OCI-LY7 (cell line): ENCODE measurements around the gene PSMD6. TPM values are rescaled to one million over a fixed set of nuclear protein-coding genes. Genes with fewer than 3 reads are reported as not detected.

ENCODE experiments used
- BruUV-seq: library from RNA; stranded (reverse); fragments of 400-500 nt; replicated peaks from 2 replicates; lab custom pipeline; 2021; lab: Mats Ljungman, UMichigan
- CTCF ChIA-PET: fragments of 300-600 bp; sonication (Branson Sonifier 250); formaldehyde crosslinking; loops from one replicate; lab custom pipeline; 2022; ENCODE audit warnings: antibody characterized with exemption; ENCODE audit not compliant: unreplicated experiment; lab: Charles Lee
- POLR2A ChIA-PET: fragments of 300-600 bp; sonication (Branson Sonifier 250); formaldehyde crosslinking; loops from one replicate; lab custom pipeline; 2022; ENCODE audit warnings: antibody characterized with exemption; lab: Charles Lee
- DNase-seq: peaks from one replicate; pipeline ENCODE4 v3.0.0-alpha.2; 2015; ENCODE audit warnings: low spot score
- H2AFZ ChIP-seq: fragments of 200-600 bp; sonication (generic), shearing (Covaris generic); 2 replicates; pipeline ENCODE4 v1.6.1; 2014; ENCODE audit warnings: mild to moderate bottlenecking, antibody characterized with exemption, low read length, moderate library complexity
- H3K27ac ChIP-seq: fragments of 200-600 bp; sonication (generic); 2 replicates; pipeline ENCODE4 v1.5.1; 2014; ENCODE audit warnings: mixed run types, low read depth, mild to moderate bottlenecking, moderate library complexity, low read length, inconsistent platforms; ENCODE audit not compliant: poor library complexity, severe bottlenecking
- H3K36me3 ChIP-seq: fragments of 200-600 bp; sonication (generic); 2 replicates; pipeline ENCODE4 v1.6.1; 2014; ENCODE audit warnings: mild to moderate bottlenecking, antibody characterized with exemption, low read length, moderate library complexity, mixed read lengths; ENCODE audit not compliant: insufficient read depth
- H3K4me1 ChIP-seq: fragments of 200-600 bp; sonication (generic); 2 replicates; pipeline ENCODE4 v1.5.1; 2014; ENCODE audit warnings: mild to moderate bottlenecking, low read length; ENCODE audit not compliant: insufficient read depth, poor library complexity, severe bottlenecking
- H3K4me2 ChIP-seq: fragments of 200-600 bp; sonication (generic); 2 replicates; pipeline ENCODE4 v1.6.1; 2014; ENCODE audit warnings: mild to moderate bottlenecking, low read length
- H3K4me3 ChIP-seq: fragments of 200-600 bp; sonication (generic); 2 replicates; pipeline ENCODE4 v1.5.1; 2014; ENCODE audit warnings: mild to moderate bottlenecking, low read depth, low read length; ENCODE audit not compliant: poor library complexity, severe bottlenecking
- H3K79me2 ChIP-seq: fragments of 200-600 bp; sonication (generic); 2 replicates; pipeline ENCODE4 v1.6.1; 2016; ENCODE audit warnings: low read depth, mild to moderate bottlenecking, low read length, moderate library complexity, mixed read lengths; ENCODE audit not compliant: insufficient read depth
- H3K9me2 ChIP-seq: fragments of 200-600 bp; sonication (generic); 2 replicates; pipeline ENCODE4 v1.6.1; 2016; ENCODE audit warnings: mild to moderate bottlenecking, low read length, mixed read lengths; ENCODE audit not compliant: insufficient read depth
- H3K9me3 ChIP-seq: fragments of 200-600 bp; sonication (generic); 2 replicates; pipeline ENCODE4 v1.6.1; 2014; ENCODE audit warnings: mild to moderate bottlenecking, mixed run types, low read length, mixed read lengths
- H4K20me1 ChIP-seq: fragments of 200-600 bp; sonication (generic); 2 replicates; pipeline ENCODE4 v1.6.1; 2014; ENCODE audit warnings: mild to moderate bottlenecking, antibody characterized with exemption, low read length, moderate library complexity, mixed read lengths; ENCODE audit not compliant: insufficient read depth
- CTCF ChIP-seq: fragments of 200-600 bp; sonication (generic); conservative IDR thresholded peaks from 2 replicates; pipeline ENCODE4 v1.5.1; 2014; ENCODE audit warnings: mild to moderate bottlenecking, antibody characterized with exemption, low read length, moderate library complexity, mixed read lengths
- EZH2phosphoT487 ChIP-seq: fragments of 200-600 bp; sonication (generic); IDR thresholded peaks from 2 replicates; pipeline ENCODE4 v1.6.1; 2018; ENCODE audit warnings: low read depth, borderline replicate concordance, mild to moderate bottlenecking, mixed run types, antibody characterized with exemption, low read length, moderate library complexity, mixed read lengths
- intact Hi-C: fragments of 100-400 bp; cut with micrococcal nuclease; formaldehyde crosslinking; loops from one replicate; pipeline ENCODE4 v1.10.0; 2022; ENCODE audit not compliant: unreplicated experiment
- total RNA-seq, 2 experiments: library from RNA; depleted of rRNA in 1 of 2; stranded (reverse); fragments of >200 nt in 1 of 2; shearing (Covaris generic) in 1 of 2; gene quantifications; 2 replicates each; pipeline ENCODE4 v1.2.3, GENCODE V29; 2014 to 2022

PSMD6 gene
- total RNA-seq, 2 experiments from 2014 or later = 65.2 to 106 TPM

GRCh38 chr3:63986146-63986545 lies 37.1 kb downstream of the PSMD6 start:
- no peak overlapping the region for H3K4me2 ChIP-seq
- no peaks in the 10 kb centered on the region for H3K79me2 ChIP-seq
- intact Hi-C loops = no loop called here
- CTCF ChIA-PET = no interaction called here
- peaks cover 96% of the 10 kb centered on the region for H3K36me3 ChIP-seq
- H3K27ac ChIP-seq = no peak overlapping the region
- no peak for TF ChIP-seq EZH2phosphoT487
- no peak for TF ChIP-seq CTCF
- no peak overlapping the region for H2AFZ ChIP-seq
- H3K4me3 ChIP-seq = no peak overlapping the region
- DNase-seq = no peak
- no peaks in the 10 kb centered on the region for H3K9me2 ChIP-seq
- H3K9me3 ChIP-seq = no peaks in the 10 kb centered on the region
- POLR2A ChIA-PET = interaction anchor here (0.6 kb wide), 1 partner anchor 11 kb away, joined by 5 read pairs; no protein-coding TSS in a partner anchor
- no peaks in the 10 kb centered on the region for H3K4me1 ChIP-seq
- no peaks in the 10 kb centered on the region for H4K20me1 ChIP-seq
- BruUV-seq = no TSS peak

DNA sequence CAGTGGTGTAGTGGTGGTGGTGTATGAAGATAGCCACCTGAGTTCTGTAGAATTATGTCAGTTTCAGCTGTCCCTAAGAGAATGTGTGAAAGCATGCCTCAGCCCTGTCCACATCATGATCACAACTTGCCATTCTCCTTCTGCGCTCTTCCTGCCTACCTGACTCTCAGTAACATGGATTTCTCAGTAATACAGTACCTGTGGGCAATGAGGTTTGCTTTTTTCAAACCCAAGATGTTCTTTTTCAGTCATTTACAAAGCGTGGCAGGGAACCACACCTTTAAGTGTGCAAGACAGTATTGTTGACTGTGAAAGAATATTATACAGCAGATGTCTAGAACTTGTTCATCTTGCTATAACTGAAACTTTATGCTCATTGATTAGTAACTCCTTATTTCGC lies 38.9 kb downstream of the PSMD6 start:
- H4K20me1 ChIP-seq = no peaks in the 10 kb centered on the region
- intact Hi-C loops = no loop called here
- TF ChIP-seq CTCF (no peak), EZH2phosphoT487 (no peak)
- no TSS peak for BruUV-seq
- no peaks in the 10 kb centered on the region for H3K9me2 ChIP-seq
- DNase-seq = no peak
- H3K4me2 ChIP-seq = no peak overlapping the region
- H3K36me3 ChIP-seq = peaks cover 96% of the 10 kb centered on the region
- ChIA-PET CTCF (no interaction called here), POLR2A (no interaction called here)
- no peaks in the 10 kb centered on the region for H3K4me1 ChIP-seq
- no peaks in the 10 kb centered on the region for H3K9me3 ChIP-seq
- H3K27ac ChIP-seq = no peak overlapping the region
- H3K79me2 ChIP-seq = no peaks in the 10 kb centered on the region
- no peak overlapping the region for H2AFZ ChIP-seq
- no peak overlapping the region for H3K4me3 ChIP-seq

DNA sequence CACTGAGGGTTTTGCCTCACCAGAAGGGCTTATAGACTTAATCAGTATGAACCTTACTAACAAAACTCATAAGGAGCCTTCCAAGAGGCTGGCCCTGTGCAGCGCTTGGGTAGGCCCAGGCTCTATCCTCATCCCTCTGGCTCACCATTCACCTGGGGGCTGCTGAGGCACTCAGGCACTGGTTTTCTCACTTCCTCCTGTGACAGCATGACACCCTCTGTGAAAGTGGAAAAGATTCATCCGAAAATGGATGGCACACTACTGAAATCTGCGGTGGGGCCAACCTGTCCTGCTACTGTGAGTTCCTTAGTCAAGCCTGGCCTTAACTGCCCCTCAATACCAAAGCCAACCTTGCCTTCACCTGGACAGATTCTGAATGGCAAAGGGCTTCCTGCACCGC lies 41.3 kb downstream of the PSMD6 start:
- H3K27ac ChIP-seq = no peak overlapping the region
- intact Hi-C loops = no loop called here
- H3K4me1 ChIP-seq = no peaks in the 10 kb centered on the region
- no peaks in the 10 kb centered on the region for H3K9me2 ChIP-seq
- POLR2A ChIA-PET = interaction anchor here (0.6 to 1.2 kb wide), 3 partner anchors 8 to 472 kb away, joined by 3 to 4 read pairs (median 3); no protein-coding TSS in a partner anchor
- peaks cover 75% of the 10 kb centered on the region for H3K36me3 ChIP-seq
- no peaks in the 10 kb centered on the region for H3K79me2 ChIP-seq
- H3K4me2 ChIP-seq = no peak overlapping the region
- TF ChIP-seq CTCF (no peak), EZH2phosphoT487 (no peak)
- CTCF ChIA-PET = no interaction called here
- no peak for DNase-seq
- H3K4me3 ChIP-seq = no peak overlapping the region
- no peaks in the 10 kb centered on the region; the same call in 1 of the 2 replicates for H4K20me1 ChIP-seq
- no peak overlapping the region for H2AFZ ChIP-seq
- no peaks in the 10 kb centered on the region for H3K9me3 ChIP-seq
- BruUV-seq = TSS peak; percentile 9
